ENCODE data around the gene AEBP2. TPM values are rescaled to one million over a fixed set of nuclear protein-coding genes. Genes with fewer than 3 reads are reported as not detected.

AEBP2 gene
- total RNA-seq, 1 donor from 2014 or later = 35.2 TPM

DNA sequence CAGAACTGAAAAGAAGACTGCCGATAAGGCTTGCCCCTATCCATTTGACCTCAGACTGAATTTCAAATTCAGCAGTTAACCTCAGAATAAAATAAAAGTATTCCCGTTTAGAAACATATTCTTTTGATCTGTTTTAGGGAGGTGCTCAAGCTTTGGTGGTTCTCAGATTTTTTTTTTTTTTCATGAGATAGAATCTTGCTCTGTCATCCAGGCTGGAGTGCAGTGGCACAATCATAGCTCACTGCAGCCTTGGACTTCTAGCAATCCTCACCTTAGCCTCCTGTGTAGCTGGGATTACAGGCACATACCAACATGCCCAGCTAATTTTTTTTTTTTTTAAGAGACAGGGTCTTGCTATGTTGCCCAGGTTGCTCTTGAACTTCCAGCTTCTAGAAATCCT lies 15.5 kb downstream of the AEBP2 start:
- Mint-ChIP-seq H3K9me3 (no peaks in the 10 kb centered on the region), H3K27me3 (ENCODE audit: low read depth) (no peaks in the 10 kb centered on the region), H3K36me3 (ENCODE audit: low read depth) (peaks cover 9% of the 10 kb centered on the region), H3K27ac (ENCODE audit: unreplicated experiment) (no peak overlapping the region), H3K4me1 (peaks cover 18% of the 10 kb centered on the region), H3K4me3 (no peak overlapping the region)
- TF ChIP-seq, protein P1, sequence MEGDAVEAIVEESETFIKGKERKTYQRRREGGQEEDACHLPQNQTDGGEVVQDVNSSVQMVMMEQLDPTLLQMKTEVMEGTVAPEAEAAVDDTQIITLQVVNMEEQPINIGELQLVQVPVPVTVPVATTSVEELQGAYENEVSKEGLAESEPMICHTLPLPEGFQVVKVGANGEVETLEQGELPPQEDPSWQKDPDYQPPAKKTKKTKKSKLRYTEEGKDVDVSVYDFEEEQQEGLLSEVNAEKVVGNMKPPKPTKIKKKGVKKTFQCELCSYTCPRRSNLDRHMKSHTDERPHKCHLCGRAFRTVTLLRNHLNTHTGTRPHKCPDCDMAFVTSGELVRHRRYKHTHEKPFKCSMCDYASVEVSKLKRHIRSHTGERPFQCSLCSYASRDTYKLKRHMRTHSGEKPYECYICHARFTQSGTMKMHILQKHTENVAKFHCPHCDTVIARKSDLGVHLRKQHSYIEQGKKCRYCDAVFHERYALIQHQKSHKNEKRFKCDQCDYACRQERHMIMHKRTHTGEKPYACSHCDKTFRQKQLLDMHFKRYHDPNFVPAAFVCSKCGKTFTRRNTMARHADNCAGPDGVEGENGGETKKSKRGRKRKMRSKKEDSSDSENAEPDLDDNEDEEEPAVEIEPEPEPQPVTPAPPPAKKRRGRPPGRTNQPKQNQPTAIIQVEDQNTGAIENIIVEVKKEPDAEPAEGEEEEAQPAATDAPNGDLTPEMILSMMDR (conservative IDR thresholded peaks at IDR 0.05) = no peak
- no peak for DNase-seq (ENCODE audit: low read depth, low spot score)

DNA sequence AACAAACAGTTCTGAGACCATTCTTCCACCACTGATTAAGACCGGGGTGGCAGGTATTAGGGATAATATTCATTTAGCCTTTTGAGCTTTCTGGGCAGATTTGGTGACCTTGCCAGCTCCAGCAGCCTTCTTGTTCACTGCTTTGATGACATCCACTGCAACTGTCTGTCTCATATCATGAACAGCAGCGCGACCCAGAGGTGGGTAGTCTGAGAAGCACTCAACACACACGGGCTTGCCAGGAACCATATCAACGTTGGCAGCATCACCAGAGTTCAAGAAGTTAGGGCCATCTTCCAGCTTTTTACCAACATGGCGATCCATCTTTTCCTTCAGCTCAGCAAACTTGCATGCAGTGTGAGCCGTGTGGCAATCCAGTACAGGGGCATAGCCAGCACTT lies 16.9 kb downstream of the AEBP2 start:
- no peaks in the 10 kb centered on the region for H3K27me3 Mint-ChIP-seq (ENCODE audit: low read depth)
- no peak overlapping the region for H3K27ac Mint-ChIP-seq (ENCODE audit: unreplicated experiment)
- TF ChIP-seq, protein P1 (conservative IDR thresholded peaks at IDR 0.05) = no peak
- H3K9me3 Mint-ChIP-seq = no peaks in the 10 kb centered on the region
- H3K36me3 Mint-ChIP-seq (ENCODE audit: low read depth) = peaks cover 9% of the 10 kb centered on the region
- H3K4me1 Mint-ChIP-seq = peaks cover 13% of the 10 kb centered on the region
- no peak overlapping the region for H3K4me3 Mint-ChIP-seq
- DNase-seq (ENCODE audit: low read depth, low spot score) = no peak

DNA sequence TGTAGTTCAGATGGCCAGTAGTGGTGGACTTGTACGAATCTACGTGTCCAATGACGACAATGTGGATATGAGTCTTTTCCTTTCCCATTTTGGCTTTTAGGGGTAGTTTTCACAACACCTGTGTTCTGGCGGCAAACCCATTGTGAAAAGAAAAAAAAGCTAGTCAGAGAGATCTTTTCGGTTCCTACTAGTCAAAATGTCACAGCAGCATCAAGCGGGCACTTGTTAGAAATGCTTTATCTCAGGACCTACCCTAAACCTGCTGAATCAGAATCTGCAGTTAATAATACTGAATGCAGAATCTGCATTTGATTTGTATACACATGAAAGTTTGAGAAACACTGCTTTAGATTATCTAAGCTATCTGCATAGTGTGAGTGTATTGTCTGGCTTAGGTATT lies 18.3 kb downstream of the AEBP2 start:
- Mint-ChIP-seq H3K4me3 (no peak overlapping the region), H3K4me1 (peaks cover 13% of the 10 kb centered on the region), H3K9me3 (no peaks in the 10 kb centered on the region), H3K27me3 (ENCODE audit: low read depth) (no peaks in the 10 kb centered on the region), H3K36me3 (ENCODE audit: low read depth) (peaks cover 9% of the 10 kb centered on the region), H3K27ac (ENCODE audit: unreplicated experiment) (no peak overlapping the region)
- DNase-seq (ENCODE audit: low read depth, low spot score) = no peak
- TF ChIP-seq, protein P1 (conservative IDR thresholded peaks at IDR 0.05) = no peak

DNA sequence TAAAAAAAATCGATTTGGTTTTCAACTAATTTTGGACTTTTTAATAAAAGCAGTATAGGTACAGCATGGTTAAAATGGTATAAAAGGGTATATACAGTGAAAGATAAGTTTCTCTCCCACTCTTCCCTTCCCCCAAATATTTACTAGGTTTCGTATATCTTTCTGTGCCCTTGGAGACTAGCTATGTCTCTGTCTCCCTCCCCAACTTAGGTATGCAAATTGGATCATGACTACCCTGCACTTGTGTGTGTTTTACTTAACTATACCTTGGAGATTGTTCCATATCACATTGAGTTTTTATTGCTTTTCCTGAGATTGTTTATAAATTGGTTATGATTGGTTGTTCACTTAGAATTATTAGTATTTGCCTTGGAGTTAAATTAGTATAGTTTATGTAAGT lies 19.4 kb downstream of the AEBP2 start:
- Mint-ChIP-seq H3K9me3 (no peaks in the 10 kb centered on the region), H3K27me3 (ENCODE audit: low read depth) (no peaks in the 10 kb centered on the region), H3K4me1 (peaks cover 13% of the 10 kb centered on the region), H3K4me3 (no peak overlapping the region), H3K27ac (ENCODE audit: unreplicated experiment) (no peak overlapping the region), H3K36me3 (ENCODE audit: low read depth) (peaks cover 13% of the 10 kb centered on the region)
- TF ChIP-seq, protein P1 (conservative IDR thresholded peaks at IDR 0.05) = no peak
- no peak for DNase-seq (ENCODE audit: low read depth, low spot score)

DNA sequence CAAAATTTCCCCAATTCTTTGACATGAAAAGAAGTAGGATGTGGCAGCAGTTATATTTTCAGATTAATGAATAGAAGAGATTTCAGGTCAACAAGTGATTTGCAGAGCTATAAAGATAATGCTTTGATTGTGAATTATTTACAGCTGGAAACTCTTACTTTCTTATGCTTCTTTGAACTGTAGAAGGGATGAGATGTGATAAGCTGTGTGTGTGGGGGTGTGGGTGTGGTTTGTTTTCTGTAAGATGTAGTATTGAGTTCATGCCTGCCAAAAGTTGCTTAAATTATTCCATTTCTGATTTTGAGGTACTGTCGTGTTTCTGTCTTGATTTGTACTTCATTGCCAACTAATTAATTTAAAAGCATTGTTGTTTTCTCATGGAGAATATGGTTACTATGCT lies 22.7 kb downstream of the AEBP2 start:
- H3K9me3 Mint-ChIP-seq = no peaks in the 10 kb centered on the region

More for the DNA sequence above, 22.7 kb downstream of the AEBP2 start:
- H3K4me3 Mint-ChIP-seq = no peak overlapping the region
- H3K4me1 Mint-ChIP-seq = peaks cover 7% of the 10 kb centered on the region
- DNase-seq (ENCODE audit: low read depth, low spot score) = no peak
- H3K27me3 Mint-ChIP-seq (ENCODE audit: low read depth) = no peaks in the 10 kb centered on the region
- TF ChIP-seq, protein P1 (conservative IDR thresholded peaks at IDR 0.05) = no peak
- no peak overlapping the region for H3K27ac Mint-ChIP-seq (ENCODE audit: unreplicated experiment)
- peaks cover 10% of the 10 kb centered on the region for H3K36me3 Mint-ChIP-seq (ENCODE audit: low read depth)
